D721Med (cell line): ENCODE measurements around the gene USH1C.
A peak's percentile ranks its signal among the peaks of the same experiment; 100 is the strongest.

Source experiments
- DNase-seq: peaks from one replicate; pipeline ENCODE4 v3.0.0; 2011; ENCODE audit warnings: low spot score; ENCODE audit not compliant: insufficient read length
- FAIRE-seq: peaks from 2 replicates; lab custom pipeline; 2011; peaks lifted over from hg19 to GRCh38; lab: Jason Lieb, UNC
- CTCF ChIP-seq: IDR thresholded peaks from 2 replicates; pipeline ENCODE4 v1.5.1; 2012; ENCODE audit warnings: mild to moderate bottlenecking, control low read depth; ENCODE audit not compliant: insufficient read depth; ENCODE audit errors: missing control alignments

Gene USH1C

GRCh38 chr11:17476317-17477083, 67.7 kb downstream of the USH1C start, which contains the start of gene ABCC8:
TSS of gene ABCC8 (minus strand) at chr11:17476845. CDS start at chr11:17476776, 69 bp downstream.
- no peak for TF ChIP-seq CTCF
- peak; percentile 62 for DNase-seq
- FAIRE-seq = no peak

- no peak for TF ChIP-seq CTCF
- FAIRE-seq (no peak), DNase-seq (no peak)
These were observed 68.4 kb downstream of the USH1C start for GRCh38 chr11:17475666-17476316.

- FAIRE-seq = no peak
- TF ChIP-seq CTCF = peak; percentile 55
- peak; percentile 53 for DNase-seq
These were observed 71.0 kb downstream of the USH1C start for GRCh38 chr11:17473071-17473744.

GRCh38 chr11:17472467-17472866, 71.7 kb downstream of the USH1C start:
- peak; percentile 52 for DNase-seq
- no peak for FAIRE-seq
- no peak for TF ChIP-seq CTCF

GRCh38 chr11:17471501-17471900, 72.7 kb downstream of the USH1C start:
- FAIRE-seq = no peak
- TF ChIP-seq CTCF = no peak
- DNase-seq = no peak

- no peak for TF ChIP-seq CTCF
- DNase-seq = no peak
- no peak for FAIRE-seq
These were observed 74.2 kb downstream of the USH1C start for GRCh38 chr11:17469998-17470397.
